ENCODE data around the gene COL19A1.
"Not testable (repeated sequence)": the region's sequence is repeated elsewhere in the genome, so short reads cannot be mapped to it uniquely, and the experiment has no call there.

The COL19A1 gene

GRCh38 chr6:69900869-69901268 lies 34.5 kb downstream of the COL19A1 start:
- no peak for DNase-seq (ENCODE audit: low spot score)

- DNase-seq (ENCODE audit: low spot score), result no peak
Measured at GRCh38 chr6:69901361-69901760, 35.0 kb downstream of the COL19A1 start.

- no peak for DNase-seq (ENCODE audit: low spot score)
Measured at GRCh38 chr6:69907981-69908498, 41.7 kb downstream of the COL19A1 start.

- DNase-seq (ENCODE audit: low spot score), result no peak
Measured at GRCh38 chr6:69913361-69913760, 47.0 kb downstream of the COL19A1 start.

- DNase-seq (ENCODE audit: low spot score), result no peak
Measured at GRCh38 chr6:69914015-69914485, 47.7 kb downstream of the COL19A1 start.

GRCh38 chr6:69915346-69915745 lies 49.0 kb downstream of the COL19A1 start:
- no peak for DNase-seq (ENCODE audit: low spot score)

GRCh38 chr6:69917834-69918233 lies 51.5 kb downstream of the COL19A1 start:
- no peak for DNase-seq (ENCODE audit: low spot score)

- no peak for DNase-seq (ENCODE audit: low spot score)
Measured at GRCh38 chr6:69918813-69919475, 52.6 kb downstream of the COL19A1 start.

GRCh38 chr6:69921066-69921465 lies 54.7 kb downstream of the COL19A1 start:
- not testable (repeated sequence) for DNase-seq (ENCODE audit: low spot score)

GRCh38 chr6:69921611-69922010 lies 55.3 kb downstream of the COL19A1 start:
- DNase-seq (ENCODE audit: low spot score), result not testable (repeated sequence)

- no peak for DNase-seq (ENCODE audit: low spot score)
Measured at GRCh38 chr6:69926745-69927144, 60.4 kb downstream of the COL19A1 start.

GRCh38 chr6:69933239-69933638 lies 66.9 kb downstream of the COL19A1 start:
- no peak for DNase-seq (ENCODE audit: low spot score)

GRCh38 chr6:69935079-69935478 lies 68.7 kb downstream of the COL19A1 start:
- no peak for DNase-seq (ENCODE audit: low spot score)

- DNase-seq (ENCODE audit: low spot score), result no peak
Measured at GRCh38 chr6:69936674-69937363, 70.5 kb downstream of the COL19A1 start.

GRCh38 chr6:69937402-69938136 lies 71.2 kb downstream of the COL19A1 start:
- DNase-seq (ENCODE audit: low spot score), result no peak

GRCh38 chr6:69942485-69942884 lies 76.1 kb downstream of the COL19A1 start:
- no peak for DNase-seq (ENCODE audit: low spot score)

GRCh38 chr6:69945192-69945591 lies 78.8 kb downstream of the COL19A1 start:
- no peak for DNase-seq (ENCODE audit: low spot score)

GRCh38 chr6:69948479-69949114 lies 82.2 kb downstream of the COL19A1 start:
- no peak for DNase-seq (ENCODE audit: low spot score)

- DNase-seq (ENCODE audit: low spot score), result no peak
Measured at GRCh38 chr6:69953491-69953890, 87.1 kb downstream of the COL19A1 start.

- DNase-seq (ENCODE audit: low spot score), result no peak
Measured at GRCh38 chr6:69954733-69955132, 88.4 kb downstream of the COL19A1 start.

- no peak for DNase-seq (ENCODE audit: low spot score)
Measured at GRCh38 chr6:69957985-69958559, 91.7 kb downstream of the COL19A1 start.

GRCh38 chr6:69958978-69959377 lies 92.6 kb downstream of the COL19A1 start:
- no peak for DNase-seq (ENCODE audit: low spot score)
